Hematopoietic multipotent progenitor cell (in vitro differentiated cells): ENCODE measurements around the gene TSC22D3. TPM values are rescaled to one million over a fixed set of nuclear protein-coding genes. Genes with fewer than 3 reads are reported as not detected.
"Not testable (repeated sequence)": the region's sequence is repeated elsewhere in the genome, so short reads cannot be mapped to it uniquely, and the experiment has no call there.

Experiments
- DNase-seq, 3 donors: peaks; one replicate each; pipeline ENCODE4 v3.0.0-alpha.2; 2011 to 2015; ENCODE audit warnings: low read depth in 2 of 3, low spot score in 2 of 3
- total RNA-seq: library from RNA; depleted of rRNA; stranded (reverse); fragments of >200 nt; gene quantifications from one replicate; pipeline ENCODE4 v1.2.3, GENCODE V29; 2012

Gene TSC22D3
- total RNA-seq, 1 donor: 347 TPM

GRCh38 chrX:107713543-107714205 is 61.9 kb downstream of the TSC22D3 start:
- DNase-seq: peak in 1 of 3 donors; percentile 19

- no peak for DNase-seq
Observed at GRCh38 chrX:107713203-107713542, 62.4 kb downstream of the TSC22D3 start.

- peak in 2 of 3 donors; percentile 39 for DNase-seq
Observed at GRCh38 chrX:107712231-107713202, 63.1 kb downstream of the TSC22D3 start.

GRCh38 chrX:107711521-107712181 is 63.9 kb downstream of the TSC22D3 start:
- no peak for DNase-seq

- DNase-seq: peak; percentile 52 to 93 (median 84)
Observed at GRCh38 chrX:107710617-107711391, 64.8 kb downstream of the TSC22D3 start.

GRCh38 chrX:107709266-107709806 is 66.3 kb downstream of the TSC22D3 start:
- DNase-seq: no peak

- no peak for DNase-seq
Observed at GRCh38 chrX:107708762-107709161, 66.8 kb downstream of the TSC22D3 start.

GRCh38 chrX:107707866-107708265 is 67.7 kb downstream of the TSC22D3 start:
- DNase-seq: no peak

- DNase-seq: no peak
Observed at GRCh38 chrX:107706309-107706708, 69.3 kb downstream of the TSC22D3 start.

GRCh38 chrX:107704587-107704986 is 71.0 kb downstream of the TSC22D3 start:
- no peak for DNase-seq

GRCh38 chrX:107704181-107704580 is 71.4 kb downstream of the TSC22D3 start:
- no peak for DNase-seq

GRCh38 chrX:107701493-107702121 is 74.0 kb downstream of the TSC22D3 start:
- DNase-seq: peak in 1 of 3 donors; percentile 28

- no peak for DNase-seq
Observed at GRCh38 chrX:107700790-107701189, 74.8 kb downstream of the TSC22D3 start.

GRCh38 chrX:107700317-107700774 is 75.2 kb downstream of the TSC22D3 start:
- no peak for DNase-seq

GRCh38 chrX:107699616-107700015 is 76.0 kb downstream of the TSC22D3 start:
- no peak for DNase-seq

- DNase-seq: no peak
Observed at GRCh38 chrX:107691024-107691448, 84.6 kb downstream of the TSC22D3 start.

- DNase-seq: no peak
Observed at GRCh38 chrX:107687445-107687844, 88.1 kb downstream of the TSC22D3 start.

- DNase-seq: no peak
Observed at GRCh38 chrX:107686792-107687191, 88.8 kb downstream of the TSC22D3 start.

- DNase-seq: no peak
Observed at GRCh38 chrX:107686026-107686425, 89.6 kb downstream of the TSC22D3 start.

- not testable (repeated sequence) for DNase-seq
Observed at GRCh38 chrX:107685586-107685985, 90.0 kb downstream of the TSC22D3 start.
